SHP77 treated with DMSO at 0.1 percent for 48 hours (cell line): ENCODE data around the gene HRG.

Experiments
- DNase-seq: peaks from one replicate; lab custom pipeline; 2025; lab: John Stamatoyannopoulos, UW

HRG gene

GRCh38 chr3:186637686-186638085, 28.1 kb upstream of the HRG start:
- no peak for DNase-seq

DNA sequence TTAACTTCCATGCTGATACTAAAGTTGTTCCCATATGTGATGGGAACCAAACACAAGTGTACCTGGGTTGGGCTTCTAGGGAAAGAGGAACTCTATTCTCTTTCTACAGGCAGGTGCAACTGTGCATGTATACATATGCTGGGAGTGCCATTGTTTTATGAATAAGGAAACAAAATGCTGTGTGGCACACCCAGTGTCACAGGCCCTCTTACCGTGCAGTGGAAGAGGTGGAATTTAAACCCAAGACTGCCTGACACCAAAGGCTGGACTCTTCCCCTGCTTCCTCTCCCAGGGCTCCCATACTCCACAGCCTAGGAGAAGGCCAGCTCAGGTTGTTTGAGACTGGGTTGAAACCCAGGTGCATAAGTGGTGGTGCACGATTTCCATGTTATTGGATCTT, 27.6 kb upstream of the HRG start:
- DNase-seq, result no peak

GRCh38 chr3:186639778-186640472, 25.9 kb upstream of the HRG start, which contains the start of gene FETUB:
Gene FETUB (plus strand): TSS chr3:186640399. CDS start chr3:186640461, 62 bp downstream.
- no peak for DNase-seq

- no peak for DNase-seq
Observed at GRCh38 chr3:186640473-186640818, 25.4 kb upstream of the HRG start.

DNA sequence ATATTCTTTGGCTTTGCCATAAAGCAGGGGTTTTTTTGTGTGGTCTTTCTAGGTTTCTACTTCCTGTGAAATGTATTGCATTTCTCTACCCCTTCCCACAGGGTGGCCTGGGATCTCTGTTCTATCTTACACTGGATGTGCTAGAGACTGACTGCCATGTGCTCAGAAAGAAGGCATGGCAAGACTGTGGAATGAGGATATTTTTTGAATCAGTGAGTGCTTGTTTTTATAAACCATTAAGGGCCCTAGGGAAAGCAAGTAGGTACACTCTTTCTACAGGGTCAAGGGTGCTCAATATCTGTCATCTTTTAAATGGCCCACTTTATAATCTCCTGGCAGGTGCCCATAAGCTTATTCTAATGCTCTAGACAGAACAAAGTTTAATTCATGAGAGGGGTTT, 24.9 kb upstream of the HRG start:
- DNase-seq, result no peak

GRCh38 chr3:186642014-186642413, 23.8 kb upstream of the HRG start:
- no peak for DNase-seq

- no peak for DNase-seq
Observed at GRCh38 chr3:186643493-186643892, 22.3 kb upstream of the HRG start.

GRCh38 chr3:186644683-186645082, 21.1 kb upstream of the HRG start:
- no peak for DNase-seq

DNA sequence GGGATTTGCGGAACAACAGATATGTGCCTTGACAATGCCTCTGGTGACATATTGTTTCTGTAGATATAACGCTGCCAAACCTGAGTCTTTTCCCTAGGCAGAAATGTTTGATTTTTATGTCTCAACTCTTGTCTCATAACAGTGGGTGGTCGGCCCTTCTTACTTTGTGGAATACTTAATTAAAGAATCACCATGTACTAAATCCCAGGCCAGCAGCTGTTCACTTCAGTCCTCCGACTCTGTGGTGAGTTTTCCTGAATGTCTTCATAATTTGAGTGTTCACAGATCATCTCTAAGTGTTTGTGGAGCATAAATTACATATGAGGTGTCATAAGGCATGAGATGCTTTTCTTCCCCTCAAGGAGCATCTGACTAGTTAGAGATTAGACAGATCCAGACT, 19.7 kb upstream of the HRG start:
- DNase-seq, result no peak

GRCh38 chr3:186646841-186647240, 19.0 kb upstream of the HRG start:
- DNase-seq, result no peak

DNA sequence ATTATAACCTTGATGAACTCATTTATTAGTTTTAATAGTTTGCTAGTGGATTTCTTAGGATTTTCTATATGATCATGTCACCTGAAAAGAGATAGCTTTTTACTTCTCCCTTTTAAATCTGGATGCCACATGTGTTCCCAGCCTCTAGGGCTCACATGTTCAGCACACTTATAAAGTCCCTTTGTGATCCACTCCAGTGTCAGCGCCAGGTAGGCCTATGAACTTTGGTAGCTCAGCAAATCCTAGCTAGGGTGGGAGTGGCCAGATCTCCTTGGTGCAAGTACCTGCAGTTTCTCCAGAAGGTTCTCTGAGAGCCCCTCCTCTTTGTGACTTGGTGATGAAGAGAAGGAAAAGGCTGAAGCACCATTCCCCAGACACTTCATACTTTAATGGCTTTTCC, 17.0 kb upstream of the HRG start:
- no peak for DNase-seq

GRCh38 chr3:186651678-186652215, 14.1 kb upstream of the HRG start:
- DNase-seq, result no peak

GRCh38 chr3:186653080-186653707, 12.6 kb upstream of the HRG start:
- DNase-seq, result no peak

GRCh38 chr3:186653984-186654383, 11.8 kb upstream of the HRG start:
- DNase-seq, result no peak

DNA sequence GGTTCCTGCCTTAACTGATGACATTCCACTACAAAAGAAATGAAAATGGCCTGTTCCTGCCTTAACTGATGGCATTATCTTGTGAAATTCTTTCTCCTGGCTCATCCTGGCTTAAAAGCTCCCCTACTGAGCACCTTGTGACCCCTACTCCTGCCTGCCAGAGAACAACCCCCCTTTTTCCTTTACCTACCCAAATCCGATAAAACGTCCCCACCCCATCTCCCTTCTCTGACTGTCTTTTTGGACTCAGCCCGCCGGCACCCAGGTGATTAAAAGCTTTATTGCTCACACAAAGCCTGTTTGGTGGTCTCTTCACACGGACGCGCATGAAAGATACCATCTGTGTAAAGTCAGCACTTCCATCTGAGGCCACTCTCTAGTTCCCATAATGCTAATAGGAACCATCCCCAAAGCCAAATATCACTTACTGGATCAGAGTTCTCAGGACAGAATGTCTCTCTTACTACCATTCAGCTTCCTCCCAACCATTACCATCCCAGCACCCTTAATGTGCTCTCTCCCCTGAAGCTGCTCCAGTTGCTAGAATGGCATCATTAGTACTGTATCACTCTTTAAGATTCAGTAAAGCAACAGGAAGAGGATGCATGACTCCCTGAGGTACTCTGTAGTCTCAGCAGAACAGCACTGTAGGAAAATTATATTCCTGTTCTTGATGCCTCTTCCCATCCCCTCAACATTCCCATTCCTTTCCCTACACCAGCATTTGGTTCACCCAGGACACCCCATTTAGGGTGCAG, 2.3 kb upstream of the HRG start:
- DNase-seq, result no peak

DNA sequence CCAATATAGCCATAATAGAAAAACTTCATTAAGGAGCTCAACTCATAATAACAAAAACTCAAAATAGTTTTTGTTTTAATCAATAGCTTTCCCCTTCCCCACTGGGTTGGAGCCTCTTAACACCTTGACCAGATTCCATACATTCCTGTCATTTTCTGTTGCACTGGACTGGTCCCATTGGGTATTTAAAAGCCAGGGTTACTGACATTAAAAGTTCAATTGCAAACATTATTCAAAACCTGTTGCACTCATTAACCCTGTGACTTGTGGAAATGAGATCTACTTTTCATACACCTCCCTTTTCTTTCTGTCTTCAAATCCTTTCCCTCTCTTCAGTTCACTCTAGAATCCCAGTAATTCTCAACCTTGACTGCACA, 1.7 kb upstream of the HRG start:
- no peak for DNase-seq

GRCh38 chr3:186664506-186664905, 1.3 kb upstream of the HRG start:
- DNase-seq, result no peak

GRCh38 chr3:186668426-186668825, 2.6 kb downstream of the HRG start:
- DNase-seq, result no peak

DNA sequence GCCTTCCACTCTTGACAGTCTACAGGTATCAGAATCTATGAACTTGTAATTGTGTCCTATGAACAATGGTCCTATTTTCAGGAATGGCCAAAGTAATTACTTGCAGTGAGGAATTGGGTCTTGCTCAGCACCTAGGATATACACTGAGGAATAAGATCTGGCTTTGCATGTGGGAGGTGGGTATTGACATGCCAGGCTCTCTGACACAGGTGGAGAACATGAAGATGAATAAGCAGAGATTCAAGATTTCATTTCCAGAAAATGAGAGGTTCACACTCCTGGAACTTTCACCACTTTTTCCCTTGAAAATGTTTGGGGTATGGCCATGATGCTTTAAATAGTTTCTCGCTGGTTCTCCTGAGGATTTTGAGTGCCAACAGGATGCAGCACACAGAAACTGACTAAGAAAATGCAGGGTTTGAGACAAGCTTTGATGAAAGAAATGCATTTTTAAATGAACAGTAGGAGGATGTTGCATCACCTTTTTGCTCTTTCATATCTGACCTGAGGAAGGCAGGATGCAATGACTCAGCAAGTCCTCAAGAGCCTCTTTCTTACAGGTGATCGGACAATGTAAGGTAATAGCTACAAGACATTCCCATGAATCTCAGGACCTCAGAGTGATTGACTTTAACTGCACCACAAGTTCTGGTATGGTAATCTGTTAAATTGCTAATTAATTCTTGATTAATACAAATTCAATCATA, 3.7 kb downstream of the HRG start:
- no peak for DNase-seq

GRCh38 chr3:186670155-186670554, 4.3 kb downstream of the HRG start:
- no peak for DNase-seq

DNA sequence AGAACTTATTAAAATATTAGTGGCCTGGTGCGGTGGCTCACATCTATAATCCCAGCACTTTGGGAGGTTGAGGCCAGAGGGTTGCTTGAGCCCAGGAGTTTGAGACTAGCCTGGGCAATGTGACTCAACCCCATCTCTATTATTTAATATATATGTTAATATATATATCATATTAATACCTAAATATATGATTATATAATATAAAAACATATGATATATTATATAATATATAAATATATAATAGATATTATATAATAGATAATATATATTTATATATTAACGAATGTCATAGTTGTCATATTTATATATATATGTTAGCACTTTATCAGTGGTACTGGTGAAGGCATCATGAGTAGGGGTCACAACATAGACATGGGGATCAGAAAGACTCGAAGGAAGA, 5.2 kb downstream of the HRG start:
- DNase-seq, result no peak

GRCh38 chr3:186678604-186679003, 12.8 kb downstream of the HRG start:
- no peak for DNase-seq
